Measurements from ENCODE around the gene OR9Q1. TPM values are rescaled to one million over a fixed set of nuclear protein-coding genes. Genes with fewer than 3 reads are reported as not detected.

OR9Q1 gene
- polyA plus RNA-seq, 1 donor from 2014 or later: not detected

GRCh38 chr11:58058276-58059006 lies 34.8 kb downstream of the OR9Q1 start:
- TF ChIP-seq RAD21 (conservative IDR thresholded peaks at IDR 0.05) (no peak), POLR2AphosphoS5 (IDR thresholded peaks at IDR 0.05) (no peak), REST (IDR thresholded peaks at IDR 0.05; ENCODE audit: borderline replicate concordance) (no peak), TAF1 (IDR thresholded peaks at IDR 0.05; ENCODE audit: low read depth) (no peak), EZH2 (IDR thresholded peaks at IDR 0.05; ENCODE audit: borderline replicate concordance, insufficient read depth, low read length, poor library complexity, severe bottlenecking) (no peak), SMC3 (conservative IDR thresholded peaks at IDR 0.05; ENCODE audit: poor library complexity) (no peak), MXI1 (conservative IDR thresholded peaks at IDR 0.05; ENCODE audit: poor library complexity, severe bottlenecking) (no peak), CTCF (IDR thresholded peaks at IDR 0.05; ENCODE audit: poor library complexity, severe bottlenecking) (no peak), EP300 (conservative IDR thresholded peaks at IDR 0.05; ENCODE audit: poor library complexity, severe bottlenecking) (no peak)
- no peaks in the 10 kb centered on the region for H4K20me1 ChIP-seq (ENCODE audit: insufficient read depth)
- no peak overlapping the region for H2AFZ ChIP-seq (ENCODE audit: low read depth, low read length)
- no peak overlapping the region for H3K27ac ChIP-seq (ENCODE audit: low read length)
- H3K79me2 ChIP-seq (replicated peaks; ENCODE audit: insufficient read depth, low read length): no peaks in the 10 kb centered on the region
- H3F3A ChIP-seq (ENCODE audit: insufficient read depth, low read length, poor library complexity, severe bottlenecking): no peaks in the 10 kb centered on the region
- no peaks in the 10 kb centered on the region for H3K27me3 ChIP-seq (ENCODE audit: insufficient read depth, low read depth, low read length)
- no peaks in the 10 kb centered on the region for H3K9me2 ChIP-seq (ENCODE audit: insufficient read depth, low read length)
- no peak overlapping the region for H3K4me3 ChIP-seq (ENCODE audit: low read length)
- H3K4me2 ChIP-seq (ENCODE audit: low read length): no peak overlapping the region
- H3K9ac ChIP-seq (ENCODE audit: low read length): no peak overlapping the region
- H3K9me3 ChIP-seq (ENCODE audit: low read length): no peaks in the 10 kb centered on the region
- H3K36me3 ChIP-seq (ENCODE audit: insufficient read depth, low read length): no peaks in the 10 kb centered on the region

GRCh38 chr11:58059007-58059350 lies 35.3 kb downstream of the OR9Q1 start:
- no peak for TF ChIP-seq MXI1 (conservative IDR thresholded peaks at IDR 0.05; ENCODE audit: poor library complexity, severe bottlenecking)
- TF ChIP-seq CTCF (IDR thresholded peaks at IDR 0.05; ENCODE audit: poor library complexity, severe bottlenecking): no peak
- no peak for TF ChIP-seq REST (IDR thresholded peaks at IDR 0.05; ENCODE audit: borderline replicate concordance)
- TF ChIP-seq POLR2AphosphoS5 (IDR thresholded peaks at IDR 0.05): no peak
- TF ChIP-seq SMC3 (conservative IDR thresholded peaks at IDR 0.05; ENCODE audit: poor library complexity): no peak
- TF ChIP-seq EZH2 (IDR thresholded peaks at IDR 0.05; ENCODE audit: borderline replicate concordance, insufficient read depth, low read length, poor library complexity, severe bottlenecking): no peak
- no peak for TF ChIP-seq TAF1 (IDR thresholded peaks at IDR 0.05; ENCODE audit: low read depth)
- TF ChIP-seq EP300 (conservative IDR thresholded peaks at IDR 0.05; ENCODE audit: poor library complexity, severe bottlenecking): no peak
- TF ChIP-seq RAD21 (conservative IDR thresholded peaks at IDR 0.05): no peak
- Histone ChIP-seq H4K20me1 (ENCODE audit: insufficient read depth) (no peaks in the 10 kb centered on the region), H3K27ac (ENCODE audit: low read length) (no peak overlapping the region), H3K36me3 (ENCODE audit: insufficient read depth, low read length) (no peaks in the 10 kb centered on the region), H3K79me2 (replicated peaks; ENCODE audit: insufficient read depth, low read length) (no peaks in the 10 kb centered on the region), H2AFZ (ENCODE audit: low read depth, low read length) (no peak overlapping the region), H3K9ac (ENCODE audit: low read length) (no peak overlapping the region), H3K4me3 (ENCODE audit: low read length) (no peak overlapping the region), H3K27me3 (ENCODE audit: insufficient read depth, low read depth, low read length) (no peaks in the 10 kb centered on the region), H3K9me2 (ENCODE audit: insufficient read depth, low read length) (no peaks in the 10 kb centered on the region), H3K9me3 (ENCODE audit: low read length) (no peaks in the 10 kb centered on the region), H3F3A (ENCODE audit: insufficient read depth, low read length, poor library complexity, severe bottlenecking) (no peaks in the 10 kb centered on the region), H3K4me2 (ENCODE audit: low read length) (no peak overlapping the region)

Measured in neural cell (in vitro differentiated cells).